Raji (cell line): ENCODE measurements around the gene AGPS.

ENCODE experiments used
- POLR2A ChIP-seq: IDR thresholded peaks from 2 replicates; pipeline ENCODE4 v1.6.1; 2011; ENCODE audit warnings: low read depth, low read length, control low read depth; ENCODE audit not compliant: insufficient read depth

AGPS gene

GRCh38 chr2:177380181-177380580, 12.4 kb upstream of the AGPS start:
- no peak for TF ChIP-seq POLR2A

- TF ChIP-seq POLR2A = no peak
Measured at GRCh38 chr2:177383935-177384334, 8.6 kb upstream of the AGPS start.

GRCh38 chr2:177385151-177385550, 7.4 kb upstream of the AGPS start:
- TF ChIP-seq POLR2A = no peak

- TF ChIP-seq POLR2A = no peak
Measured at GRCh38 chr2:177391822-177392372, 676 bp upstream of the AGPS start.

GRCh38 chr2:177393203-177393755, 706 bp downstream of the AGPS start:
- TF ChIP-seq POLR2A = no peak

- TF ChIP-seq POLR2A = no peak
Measured at GRCh38 chr2:177393824-177394593, 1.4 kb downstream of the AGPS start.

- TF ChIP-seq POLR2A = no peak
Measured at GRCh38 chr2:177394594-177394973, 2.0 kb downstream of the AGPS start.

GRCh38 chr2:177395351-177396065, 2.9 kb downstream of the AGPS start:
- no peak for TF ChIP-seq POLR2A

- TF ChIP-seq POLR2A = no peak
Measured at GRCh38 chr2:177396703-177397460, 4.3 kb downstream of the AGPS start.

GRCh38 chr2:177397481-177398289, 5.1 kb downstream of the AGPS start:
- TF ChIP-seq POLR2A = no peak

- TF ChIP-seq POLR2A = no peak
Measured at GRCh38 chr2:177398290-177398683, 5.7 kb downstream of the AGPS start.

- TF ChIP-seq POLR2A = no peak
Measured at GRCh38 chr2:177398791-177399190, 6.2 kb downstream of the AGPS start.

- no peak for TF ChIP-seq POLR2A
Measured at GRCh38 chr2:177399376-177399775, 6.8 kb downstream of the AGPS start.

- no peak for TF ChIP-seq POLR2A
Measured at GRCh38 chr2:177400337-177400923, 7.9 kb downstream of the AGPS start.
